GM21390 (cell line): Measurements from ENCODE around the gene MAP3K1.
A peak's percentile ranks its signal among the peaks of the same experiment; 100 is the strongest.

ENCODE experiments used
- ATAC-seq: cut with Tn5 transposase; IDR thresholded peaks from one replicate; pipeline ENCODE4 v1.9.1; 2021; ENCODE audit not compliant: unreplicated experiment

MAP3K1 gene

GRCh38 chr5:56900395-56900794 lies 85.0 kb downstream of the MAP3K1 start:
- ATAC-seq, result no peak

GRCh38 chr5:56900858-56901578 lies 85.7 kb downstream of the MAP3K1 start:
- no peak for ATAC-seq

- peak; percentile 37 for ATAC-seq
Measured at GRCh38 chr5:56908942-56909293, 93.6 kb downstream of the MAP3K1 start.

- ATAC-seq, result peak; percentile 86
Measured at GRCh38 chr5:56909294-56910209, 94.2 kb downstream of the MAP3K1 start, which contains the start of gene SETD9. TSS of gene SETD9 (plus strand) at chr5:56909596. CDS start at chr5:56909646, 50 bp downstream.

GRCh38 chr5:56910210-56910965 lies 95.0 kb downstream of the MAP3K1 start:
- peak; percentile 26 for ATAC-seq

GRCh38 chr5:56913766-56914165 lies 98.4 kb downstream of the MAP3K1 start:
- ATAC-seq, result no peak

GRCh38 chr5:56914678-56915077 lies 99.3 kb downstream of the MAP3K1 start:
- ATAC-seq, result no peak

- no peak for ATAC-seq
Measured at GRCh38 chr5:56917534-56917933, 102.2 kb downstream of the MAP3K1 start.

- no peak for ATAC-seq
Measured at GRCh38 chr5:56918054-56918453, 102.7 kb downstream of the MAP3K1 start.

- no peak for ATAC-seq
Measured at GRCh38 chr5:56919942-56920662, 104.8 kb downstream of the MAP3K1 start.

GRCh38 chr5:56922922-56923321 lies 107.6 kb downstream of the MAP3K1 start:
- ATAC-seq, result no peak

- ATAC-seq, result no peak
Measured at GRCh38 chr5:56934325-56934724, 119.0 kb downstream of the MAP3K1 start.

GRCh38 chr5:56938858-56939257 lies 123.5 kb downstream of the MAP3K1 start:
- no peak for ATAC-seq

GRCh38 chr5:56941981-56942380 lies 126.6 kb downstream of the MAP3K1 start:
- ATAC-seq, result no peak
